Keratinocyte (primary cell): Measurements from ENCODE around the gene CCDC87.

Source experiments
- EZH2 ChIP-seq: IDR thresholded peaks from one replicate; pipeline ENCODE4 v1.6.1; 2012; ENCODE audit warnings: inconsistent platforms, mild to moderate bottlenecking, low read length, moderate library complexity
- TF ChIP-seq, protein P1 (sequence below), 3 experiments: IDR thresholded peaks in 1 of 3; conservative IDR thresholded peaks in 1 of 3; optimal IDR thresholded peaks in 1 of 3; 2 replicates in 2 of 3; 3 replicates in 1 of 3; pipeline versions ENCODE3 to v1.5.1; 2011; ENCODE audit warnings: low read length in 3 of 3, mild to moderate bottlenecking in 3 of 3, moderate library complexity in 2 of 3, control low read depth in 1 of 3, inconsistent platforms in 1 of 3; ENCODE audit not compliant: insufficient read depth in 2 of 3; ENCODE audit errors: extremely low read depth in 1 of 3

DNA sequence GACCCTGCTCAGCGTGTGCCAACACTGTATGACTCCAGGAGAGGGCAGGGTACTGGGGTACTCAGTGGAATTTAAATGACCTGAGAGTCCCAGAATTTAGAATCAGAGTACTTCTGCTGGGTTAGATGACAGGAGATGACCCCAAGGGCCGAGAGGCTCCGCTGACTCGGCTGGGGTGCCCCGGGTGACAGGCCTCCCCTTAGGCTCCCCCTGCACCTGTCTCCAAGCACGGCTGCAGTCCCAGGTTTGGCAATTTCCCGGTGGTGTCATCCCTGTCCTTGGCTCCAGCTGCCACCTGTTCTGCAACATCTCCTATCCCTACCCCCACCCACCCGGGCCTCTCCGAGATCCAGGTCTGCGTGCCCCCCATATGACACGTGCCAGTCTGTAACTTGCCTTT, 44.8 kb downstream of the CCDC87 start:
- TF ChIP-seq EZH2 = no peak
- TF ChIP-seq, protein P1, sequence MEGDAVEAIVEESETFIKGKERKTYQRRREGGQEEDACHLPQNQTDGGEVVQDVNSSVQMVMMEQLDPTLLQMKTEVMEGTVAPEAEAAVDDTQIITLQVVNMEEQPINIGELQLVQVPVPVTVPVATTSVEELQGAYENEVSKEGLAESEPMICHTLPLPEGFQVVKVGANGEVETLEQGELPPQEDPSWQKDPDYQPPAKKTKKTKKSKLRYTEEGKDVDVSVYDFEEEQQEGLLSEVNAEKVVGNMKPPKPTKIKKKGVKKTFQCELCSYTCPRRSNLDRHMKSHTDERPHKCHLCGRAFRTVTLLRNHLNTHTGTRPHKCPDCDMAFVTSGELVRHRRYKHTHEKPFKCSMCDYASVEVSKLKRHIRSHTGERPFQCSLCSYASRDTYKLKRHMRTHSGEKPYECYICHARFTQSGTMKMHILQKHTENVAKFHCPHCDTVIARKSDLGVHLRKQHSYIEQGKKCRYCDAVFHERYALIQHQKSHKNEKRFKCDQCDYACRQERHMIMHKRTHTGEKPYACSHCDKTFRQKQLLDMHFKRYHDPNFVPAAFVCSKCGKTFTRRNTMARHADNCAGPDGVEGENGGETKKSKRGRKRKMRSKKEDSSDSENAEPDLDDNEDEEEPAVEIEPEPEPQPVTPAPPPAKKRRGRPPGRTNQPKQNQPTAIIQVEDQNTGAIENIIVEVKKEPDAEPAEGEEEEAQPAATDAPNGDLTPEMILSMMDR (optimal IDR thresholded peaks at IDR 0.05 in 1 of 3, IDR thresholded peaks at IDR 0.05 in 1 of 3, conservative IDR thresholded peaks at IDR 0.05 in 1 of 3; ENCODE audit: extremely low read depth in 1 of 3, insufficient read depth in 2 of 3, low read length in 3 of 3) = no peak
